ENCODE results near the gene RAPGEF6.

DNA sequence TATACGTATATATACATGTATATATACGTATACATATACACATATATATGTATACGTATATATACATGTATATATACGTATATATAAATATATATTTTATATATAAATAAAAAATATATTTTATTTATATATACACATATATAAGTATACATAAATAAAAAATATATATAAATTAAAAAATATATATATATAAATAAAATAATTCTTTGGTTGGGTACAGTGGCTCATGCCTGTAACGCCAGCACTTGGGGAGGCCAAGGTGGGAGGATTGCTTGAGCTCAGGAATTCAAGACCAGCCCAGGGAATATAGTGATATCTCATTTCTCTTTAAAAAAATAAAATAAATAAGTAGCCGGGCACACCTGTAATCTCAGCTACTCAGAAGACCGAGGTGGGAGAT, 216.2 kb downstream of the RAPGEF6 start:
- TF ChIP-seq POLR2A (IDR thresholded peaks at IDR 0.05; ENCODE audit: low read length) (no peak), GATA1 (IDR thresholded peaks at IDR 0.05; ENCODE audit: low read depth, low read length) (no peak)

Data from erythroblast (primary cell).